Fibroblast of pulmonary artery (primary cell): ENCODE measurements around the gene SELENOK.

Experiments
- DNase-seq: peaks from one replicate; pipeline ENCODE4 v3.0.0-alpha.2; 2010; ENCODE audit warnings: low read depth
- H3K4me3 ChIP-seq: replicated peaks from 2 replicates; pipeline ENCODE4 v1.5.1; 2011; ENCODE audit warnings: low read depth, mild to moderate bottlenecking, control low read depth, low read length, moderate library complexity
- TF ChIP-seq, protein P1 (sequence below): IDR thresholded peaks from 2 replicates; pipeline ENCODE4 v1.5.1; 2011; ENCODE audit warnings: mild to moderate bottlenecking, control low read depth, low read length, inconsistent platforms; ENCODE audit errors: missing control alignments

Gene SELENOK

DNA sequence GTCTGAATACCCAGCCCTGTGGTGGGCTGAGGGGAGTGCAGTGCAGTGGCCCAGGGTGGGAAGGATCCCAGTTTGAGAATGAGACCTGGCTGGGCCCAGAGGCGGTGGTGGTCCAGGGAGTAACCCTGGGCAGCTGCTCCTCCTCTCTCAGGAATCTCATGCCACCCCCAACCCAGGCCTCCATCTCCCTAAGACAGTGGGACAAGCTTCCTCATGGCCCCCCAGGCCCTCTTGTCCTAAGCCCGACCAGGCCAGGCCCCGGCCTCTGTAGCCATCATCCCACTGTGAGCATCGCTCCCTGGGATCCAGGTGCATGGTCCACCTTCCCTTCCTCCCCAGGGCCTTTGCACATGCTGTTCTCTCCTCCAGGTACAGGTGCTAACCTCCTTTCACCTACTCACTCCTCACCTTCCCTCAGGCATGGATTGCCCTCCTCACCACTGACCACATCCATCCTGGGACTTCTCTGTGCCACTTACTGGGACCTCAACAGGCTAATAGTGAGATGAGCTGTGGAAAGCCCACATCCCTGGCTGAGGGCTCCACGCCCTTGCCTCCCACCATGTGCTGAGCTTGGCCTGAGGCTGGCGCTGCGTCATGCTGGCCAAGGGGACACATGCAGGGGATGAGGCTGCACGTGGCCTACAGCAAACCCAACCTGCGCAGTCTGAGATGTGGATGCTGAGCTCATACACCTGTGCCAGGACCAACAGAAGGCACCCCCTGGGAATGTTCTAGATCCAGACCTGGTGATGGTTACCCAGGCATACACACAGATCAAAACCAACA lies 55.4 kb downstream of the SELENOK start:
- H3K4me3 ChIP-seq = no peak overlapping the region
- TF ChIP-seq, protein P1, sequence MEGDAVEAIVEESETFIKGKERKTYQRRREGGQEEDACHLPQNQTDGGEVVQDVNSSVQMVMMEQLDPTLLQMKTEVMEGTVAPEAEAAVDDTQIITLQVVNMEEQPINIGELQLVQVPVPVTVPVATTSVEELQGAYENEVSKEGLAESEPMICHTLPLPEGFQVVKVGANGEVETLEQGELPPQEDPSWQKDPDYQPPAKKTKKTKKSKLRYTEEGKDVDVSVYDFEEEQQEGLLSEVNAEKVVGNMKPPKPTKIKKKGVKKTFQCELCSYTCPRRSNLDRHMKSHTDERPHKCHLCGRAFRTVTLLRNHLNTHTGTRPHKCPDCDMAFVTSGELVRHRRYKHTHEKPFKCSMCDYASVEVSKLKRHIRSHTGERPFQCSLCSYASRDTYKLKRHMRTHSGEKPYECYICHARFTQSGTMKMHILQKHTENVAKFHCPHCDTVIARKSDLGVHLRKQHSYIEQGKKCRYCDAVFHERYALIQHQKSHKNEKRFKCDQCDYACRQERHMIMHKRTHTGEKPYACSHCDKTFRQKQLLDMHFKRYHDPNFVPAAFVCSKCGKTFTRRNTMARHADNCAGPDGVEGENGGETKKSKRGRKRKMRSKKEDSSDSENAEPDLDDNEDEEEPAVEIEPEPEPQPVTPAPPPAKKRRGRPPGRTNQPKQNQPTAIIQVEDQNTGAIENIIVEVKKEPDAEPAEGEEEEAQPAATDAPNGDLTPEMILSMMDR = no peak
- DNase-seq = no peak

DNA sequence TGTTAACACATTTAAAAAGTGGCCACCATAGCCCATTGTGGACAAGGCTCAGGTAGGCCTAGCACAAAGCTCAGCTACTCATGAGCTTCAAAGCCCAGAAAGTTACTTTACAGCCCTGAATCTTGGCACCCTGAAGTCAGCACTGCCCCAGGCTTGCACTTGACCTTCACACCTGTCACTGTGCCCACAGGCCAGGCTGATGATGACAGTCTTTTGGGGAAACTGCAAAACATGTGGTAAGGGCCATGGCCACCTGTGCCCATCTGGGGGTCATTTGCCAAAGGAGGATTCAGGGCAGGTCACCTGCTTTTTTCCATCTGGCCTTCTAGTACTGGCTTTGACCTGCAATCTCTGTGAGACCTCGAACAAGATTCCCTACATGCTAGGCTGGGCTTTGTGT lies 56.4 kb downstream of the SELENOK start:
- TF ChIP-seq, protein P1 = no peak
- DNase-seq = no peak
- H3K4me3 ChIP-seq = no peak overlapping the region

DNA sequence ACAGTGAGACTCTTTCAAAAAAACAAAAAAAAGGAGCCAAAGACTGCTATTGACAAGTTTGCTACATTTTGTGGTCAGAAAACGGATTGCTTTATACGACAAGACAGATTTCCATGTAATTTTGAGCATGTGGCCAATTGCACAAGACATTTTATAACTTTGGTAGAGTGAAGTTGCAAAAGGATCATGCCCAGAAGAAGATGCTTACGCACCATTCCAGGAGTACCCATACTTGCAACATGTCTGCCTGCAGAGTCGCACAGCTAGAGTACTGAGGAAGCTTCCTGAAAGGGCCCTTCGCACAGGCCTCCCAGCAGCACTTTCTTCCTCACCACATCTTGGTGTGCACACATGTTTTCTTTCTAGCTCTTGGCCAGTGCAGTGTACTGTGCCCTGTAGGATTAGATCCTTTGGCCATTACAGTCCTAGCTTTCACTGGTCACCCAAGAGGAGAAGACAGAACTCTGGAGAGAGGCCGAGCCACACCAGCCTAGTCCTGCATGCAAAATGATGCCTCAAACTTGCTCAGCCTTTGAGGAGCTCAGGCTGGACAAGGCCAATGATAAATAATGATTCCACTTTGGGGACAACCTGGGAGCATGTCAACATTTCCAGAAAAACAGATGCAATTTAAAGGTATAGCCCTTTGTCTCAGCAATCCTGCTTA lies 57.1 kb downstream of the SELENOK start:
- H3K4me3 ChIP-seq = no peak overlapping the region
- TF ChIP-seq, protein P1 = no peak
- DNase-seq = no peak
